HepG2 (cell line): ENCODE measurements around the gene SLC35B2. TPM values are rescaled to one million over a fixed set of nuclear protein-coding genes. Genes with fewer than 3 reads are reported as not detected.

Experiments used
- ATAC-seq: fragments of 200-7000 bp; cut with Tn5 transposase; 3 replicates; pipeline ENCODE4 v1.9.1; 2020; ENCODE audit warnings: mild to moderate bottlenecking, moderate library complexity
- BruUV-seq: library from RNA; stranded (reverse); fragments of 400-500 nt; replicated peaks from 2 replicates; lab custom pipeline; 2021; lab: Mats Ljungman, UMichigan
- CTCF ChIA-PET: fragments of 300-600 bp; formaldehyde crosslinking; extraction: SDS; loops from one replicate; lab custom pipeline; 2021; ENCODE audit warnings: low total read pairs, inconsistent platforms, low intra/inter-chr PET ratio; lab: Yijun Ruan, JAX
- POLR2A ChIA-PET: fragments of 350-600 bp; sonication (Branson Sonifier 250); formaldehyde crosslinking; loops from one replicate; lab custom pipeline; 2020; ENCODE audit warnings: antibody characterized with exemption, inconsistent platforms; lab: Yijun Ruan, JAX
- DNase-seq: peaks from one replicate; pipeline ENCODE4 v3.0.0-alpha.2; 2015; ENCODE audit warnings: low spot score
- FAIRE-seq: peaks from 3 replicates; lab custom pipeline; 2011; peaks lifted over from hg19 to GRCh38; lab: Jason Lieb, UNC
- H2AFZ ChIP-seq: one replicate; pipeline ENCODE4 v1.6.1; 2011; ENCODE audit warnings: low read length, inconsistent platforms
- H3K27ac ChIP-seq: fragments of 300-600 bp; 3 replicates; pipeline ENCODE4 v1.8.0; 2011; ENCODE audit warnings: mixed run types, mild to moderate bottlenecking, mixed read lengths, low read length, inconsistent platforms; ENCODE audit not compliant: insufficient read depth; ENCODE audit errors: extremely low read length
- H3K27me3 ChIP-seq, 2 experiments: fragments of 200-600 bp in 1 of 2; 2 replicates in 1 of 2; 3 replicates in 1 of 2; pipeline versions ENCODE4 v1.6.0 to v1.8.0; 2011; ENCODE audit warnings: low read length in 2 of 2, mild to moderate bottlenecking in 2 of 2, moderate library complexity in 2 of 2, inconsistent platforms in 1 of 2; ENCODE audit not compliant: insufficient read depth in 2 of 2, control insufficient read depth in 1 of 2
- H3K36me3 ChIP-seq, 2 experiments: fragments of 200-600 bp in 1 of 2; replicated peaks in 1 of 2; 2 replicates in 1 of 2; 3 replicates in 1 of 2; pipeline versions ENCODE4 v1.5.1 to v1.8.0; 2011; ENCODE audit warnings: low read length in 2 of 2, inconsistent platforms in 1 of 2; ENCODE audit not compliant: insufficient read depth in 2 of 2, control insufficient read depth in 1 of 2
- H3K4me1 ChIP-seq: 2 replicates; pipeline ENCODE4 v1.5.1; 2012; ENCODE audit warnings: low read length, inconsistent platforms; ENCODE audit not compliant: insufficient read depth
- H3K4me2 ChIP-seq: 2 replicates; pipeline ENCODE4 v1.6.0; 2011; ENCODE audit warnings: low read depth, low read length, inconsistent platforms
- H3K4me3 ChIP-seq, 3 experiments: fragments of 200-600 bp in 1 of 3; sonication (generic), shearing (Covaris generic) in 1 of 3; replicated peaks in 1 of 3; 2 replicates each; pipeline ENCODE4 v1.5.1; 2011 to 2016; ENCODE audit warnings: low read length in 3 of 3, inconsistent platforms in 2 of 3, low read depth in 2 of 3, mild to moderate bottlenecking in 2 of 3, control low read depth in 1 of 3, mixed read lengths in 1 of 3; ENCODE audit not compliant: insufficient read depth in 1 of 3
- H3K79me2 ChIP-seq: one replicate; pipeline ENCODE4 v1.6.1; 2011; ENCODE audit warnings: low read length, inconsistent platforms; ENCODE audit not compliant: insufficient read depth
- H3K9ac ChIP-seq: 2 replicates; pipeline ENCODE4 v1.6.0; 2011; ENCODE audit warnings: mild to moderate bottlenecking, low read depth, low read length, inconsistent platforms; ENCODE audit not compliant: insufficient read depth
- H3K9me3 ChIP-seq: 2 replicates; pipeline ENCODE4 v1.5.1; 2012; ENCODE audit warnings: mild to moderate bottlenecking, low read length
- H4K20me1 ChIP-seq: 2 replicates; pipeline ENCODE4 v1.6.0; 2011; ENCODE audit warnings: inconsistent platforms, mild to moderate bottlenecking, low read length, moderate library complexity; ENCODE audit not compliant: insufficient read depth
- ATF7 ChIP-seq, 2 experiments: fragments of 450-650 bp in 1 of 2; sonication (generic) in 1 of 2; formaldehyde crosslinking in 1 of 2; IDR thresholded peaks; 2 replicates each; pipeline versions ENCODE4 v1.4.0 to v1.6.1; 2016 to 2020; ENCODE audit warnings: antibody characterized with exemption in 1 of 2, mild to moderate bottlenecking in 1 of 2, missing genetic modification reagents in 1 of 2
- CREB1 ChIP-seq, 2 experiments: fragments of 450-650 bp in 1 of 2; IDR thresholded peaks; 2 replicates each; pipeline ENCODE4 v1.6.1; 2016 to 2017; ENCODE audit warnings: control low read depth in 1 of 2, mild to moderate bottlenecking in 1 of 2, missing compliant biosample characterization in 1 of 2, missing genetic modification characterization in 1 of 2
- EZH2 ChIP-seq: conservative IDR thresholded peaks from 2 replicates; pipeline ENCODE4 v1.6.1; 2012; ENCODE audit warnings: mild to moderate bottlenecking, low read depth, low read length, moderate library complexity
- GATA4 ChIP-seq: sonication (generic); IDR thresholded peaks from 2 replicates; pipeline ENCODE4 v1.6.1; 2016; ENCODE audit warnings: antibody characterized with exemption, low read depth, borderline replicate concordance
- MBD4 ChIP-seq: IDR thresholded peaks from 2 replicates; pipeline ENCODE4 v1.6.1; 2012; ENCODE audit warnings: low read length, inconsistent platforms, borderline replicate concordance
- MIXL1 ChIP-seq: IDR thresholded peaks from 2 replicates; pipeline ENCODE4 v1.6.1; 2016
- POLR2AphosphoS5 ChIP-seq: IDR thresholded peaks from 2 replicates; pipeline ENCODE4 v1.6.1; 2012; ENCODE audit warnings: low read depth, low read length
- RXRA ChIP-seq: sonication (generic); formaldehyde crosslinking; IDR thresholded peaks from 2 replicates; pipeline ENCODE4 v1.5.1; 2020; ENCODE audit warnings: missing genetic modification reagents
- ZBTB26 ChIP-seq: IDR thresholded peaks from 2 replicates; pipeline ENCODE4 v1.6.1; 2016; ENCODE audit warnings: missing compliant biosample characterization, missing genetic modification reagents, borderline replicate concordance
- ZBTB43 ChIP-seq: sonication (generic); formaldehyde crosslinking; conservative IDR thresholded peaks from 2 replicates; pipeline ENCODE4 v1.4.0; 2020; ENCODE audit warnings: missing genetic modification reagents
- ZNF235 ChIP-seq: sonication (generic); formaldehyde crosslinking; IDR thresholded peaks from 2 replicates; pipeline ENCODE4 v1.8.1; 2023; ENCODE audit warnings: mild to moderate bottlenecking, missing genetic modification reagents, borderline replicate concordance
- WGBS: methylation state at CpG from one replicate; pipeline ENCODE4 v1.1.6; 2017; ENCODE audit warnings: low lambda C conversion rate; 5-methylcytosine and 5-hydroxymethylcytosine counted together
- in situ Hi-C: cut with HindIII; loops from 2 replicates; pipeline ENCODE4 v1.10.0; 2017; ENCODE audit warnings: low pct_unique_long_range_greater_than_20kb; ENCODE audit not compliant: extremely low pct_ligation_motif_present
- intact Hi-C: fragments of 100-400 bp; cut with micrococcal nuclease; formaldehyde crosslinking; loops from one replicate; pipeline ENCODE4 v1.10.0; 2022; ENCODE audit not compliant: unreplicated experiment
- polyA plus RNA-seq, 8 experiments: library from polyadenylated mRNA; depleted of rRNA in 3 of 8; stranded (reverse) in 7 of 8; unstranded in 1 of 8; fragments of >200 nt; fragmentation: Illumina TruSeq in 4 of 8; extraction: Trizol in 4 of 8; gene quantifications; 2 replicates each; pipeline versions ENCODE4 v1.2.1 to v1.2.3, GENCODE V29; 2011 to 2016; ENCODE audit warnings: low read depth in 4 of 8, missing spikeins in 1 of 8, mixed read lengths in 1 of 8; ENCODE audit not compliant: insufficient read depth in 1 of 8
- total RNA-seq, 5 experiments: library from RNA; depleted of rRNA; stranded (reverse); fragments of >200 nt; fragmentation: Illumina TruSeq; extraction: Trizol; gene quantifications; 2 replicates each; pipeline ENCODE4 v1.2.3, GENCODE V29; 2016; ENCODE audit warnings: low read depth in 1 of 5

Gene SLC35B2
- total and polyA plus RNA-seq, 2 of the 13 experiments (the other 11 are each of a cell fraction or from before 2014, with no cell fraction given): 61.1 to 148 TPM

- TF ChIP-seq ZBTB43 (CRISPR knock-in tag) (no peak), EZH2 (no peak), ZNF235 (CRISPR knock-in tag) (no peak), ZBTB26 (no peak), GATA4 (0 out of 2 replicates have a peak, but pooled peaks have one; percentile 7), MIXL1 (CRISPR knock-in tag) (no peak)
Measured at GRCh38 chr6:44250718-44251123, 6.6 kb downstream of the SLC35B2 start (continued).

GRCh38 chr6:44250067-44250717 is 7.1 kb downstream of the SLC35B2 start:
- H3K4me2 ChIP-seq: peak overlapping the region; percentile 85
- DNase-seq: no peak
- no peak overlapping the region for H2AFZ ChIP-seq
- no TSS peak for BruUV-seq
- ChIA-PET CTCF (no interaction called here), POLR2A (interaction anchor here (2.7 kb wide), 1 partner anchor 58 kb away, joined by 6 read pairs; no protein-coding TSS in a partner anchor)
- peaks cover 58% of the 10 kb centered on the region for H3K79me2 ChIP-seq
- no peak overlapping the region; a peak in 1 of 6 replicates for H3K4me3 ChIP-seq
- no peak for FAIRE-seq
- H3K9ac ChIP-seq: no peak overlapping the region
- H3K36me3 ChIP-seq: peaks cover 43 to 69% of the 10 kb centered on the region in 2 experiments
- H3K27me3 ChIP-seq: no peaks in the 10 kb centered on the region; a peak in 1 of 5 replicates
- in situ Hi-C loops: no loop called here
- H4K20me1 ChIP-seq: peaks cover 82% of the 10 kb centered on the region
- peaks cover 70% of the 10 kb centered on the region for H3K4me1 ChIP-seq
- no peak for ATAC-seq
- H3K9me3 ChIP-seq: no peaks in the 10 kb centered on the region
- 90% methylated on average over 6 of the region's 6 CpGs for WGBS
- intact Hi-C loops: loop anchor here (5.0 kb wide), 1 partner anchor 153 kb away; no protein-coding TSS in a partner anchor
- TF ChIP-seq CREB1 (IDR thresholded peaks at IDR 0.05) (peak; percentile 55; the same call in 1 of the 2 replicates), CREB1 (CRISPR knock-in tag; IDR thresholded peaks at IDR 0.05) (0 out of 2 replicates have a peak, but pooled peaks have one; percentile 15), MBD4 (peak; percentile 65; the same call in 1 of the 2 replicates), ATF7 (IDR thresholded peaks at IDR 0.05) (peak; percentile 71), ATF7 (CRISPR knock-in tag; IDR thresholded peaks at IDR 0.05) (no peak), RXRA (no peak), POLR2AphosphoS5 (peak; percentile 20; the same call in 1 of the 2 replicates)
- H3K27ac ChIP-seq: no peak overlapping the region
